ENCODE measurements around the gene ZBTB43. TPM values are rescaled to one million over a fixed set of nuclear protein-coding genes. Genes with fewer than 3 reads are reported as not detected.

Gene ZBTB43
- total and polyA plus RNA-seq, 4 experiments from 2014 or later, result 8.2 to 22.7 (median 15.7) TPM

DNA sequence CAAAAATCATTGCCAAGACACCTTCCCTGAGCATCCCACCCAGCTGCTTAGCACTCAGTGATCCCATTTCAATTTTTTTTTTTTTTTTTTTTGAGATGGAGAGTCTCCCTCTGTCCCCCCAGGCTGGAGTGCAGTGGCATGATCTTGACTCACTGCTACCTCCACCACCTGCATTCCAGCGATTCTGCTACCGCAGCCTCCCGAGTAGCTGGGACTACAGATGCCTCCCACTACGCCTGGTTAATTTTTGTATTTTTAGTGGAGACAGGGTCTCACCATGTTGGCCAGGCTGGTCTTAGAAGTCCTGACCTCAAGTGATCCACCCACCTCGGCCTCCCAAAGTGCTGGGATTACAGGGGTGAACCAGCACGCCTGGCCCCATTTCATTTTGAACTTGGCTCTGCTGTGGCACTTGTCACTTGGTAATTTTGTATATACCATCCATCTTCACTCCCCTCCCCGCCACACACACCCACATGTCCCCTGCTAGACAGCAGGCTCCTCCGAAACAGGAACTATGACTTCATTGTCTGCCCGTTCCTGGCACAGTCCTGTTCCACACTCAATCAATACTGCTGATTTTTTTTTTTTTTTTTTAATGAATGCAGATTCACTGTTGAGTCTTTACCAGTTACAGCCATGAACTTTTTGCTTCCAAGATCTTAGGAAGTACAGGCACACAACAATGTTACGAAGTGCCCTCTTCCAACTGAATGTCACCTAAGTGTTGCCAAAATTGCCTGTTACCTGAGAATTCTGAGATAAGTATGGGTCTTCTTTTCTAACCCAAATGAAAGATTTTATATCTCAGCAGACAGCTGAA is 38.3 kb downstream of the ZBTB43 start:
- Mint-ChIP-seq H3K27me3 (peaks cover under 1 to 2% of the 10 kb centered on the region in 2 donors), H3K4me3 (no peak overlapping the region), H3K27ac (no peak overlapping the region), H3K36me3 (peaks cover 6 to 9% of the 10 kb centered on the region in 2 donors), H3K9me3 (peaks cover 0 to 4% (median 0%) of the 10 kb centered on the region in 8 donors), H3K4me1 (peaks cover 0 to 10% (median 2%) of the 10 kb centered on the region in 4 donors)
- H3K27me3 ChIP-seq (ENCODE audit: insufficient read depth, low read length), result no peaks in the 10 kb centered on the region
- ChIA-PET POLR2A (ENCODE audit: partially characterized antibody) (no interaction called here), CTCF (ENCODE audit: partially characterized antibody) (no interaction called here)
- intact Hi-C loops (cut with micrococcal nuclease), result no loop called here
- H3K9me3 ChIP-seq (ENCODE audit: control insufficient read depth in 1 of 2, low read length in 2 of 2), result no peaks in the 10 kb centered on the region
- H3K27ac ChIP-seq (ENCODE audit: low read depth, low read length), result no peak overlapping the region
- peaks cover 3% of the 10 kb centered on the region for H3K36me3 ChIP-seq (ENCODE audit: insufficient read depth, low read length)
- DNase-seq, result no peak
- H3K4me3 ChIP-seq (ENCODE audit: low read length in 2 of 2), result no peak overlapping the region
- H3K4me1 ChIP-seq (ENCODE audit: insufficient read depth, low read length), result no peaks in the 10 kb centered on the region

DNA sequence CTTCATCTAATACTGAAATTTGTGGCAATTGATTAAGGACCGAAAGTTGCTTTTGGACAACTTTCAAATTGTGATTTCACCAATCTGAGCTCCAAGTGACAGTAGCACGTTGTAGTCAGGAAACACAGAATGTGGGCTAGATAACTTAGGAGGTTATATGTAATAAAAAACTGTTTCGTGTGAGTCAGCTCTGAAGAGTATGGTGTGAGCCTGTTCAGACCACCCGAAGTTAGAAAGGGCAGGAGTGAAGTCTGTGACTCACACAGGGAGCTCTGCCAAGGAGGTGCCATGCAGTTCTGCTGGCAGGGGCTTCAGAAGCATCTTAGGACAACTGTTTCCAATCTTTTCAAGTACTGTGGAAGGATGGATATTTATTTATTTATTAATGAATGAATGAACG is 39.2 kb downstream of the ZBTB43 start:
- H3K9me3 Mint-ChIP-seq, result peaks cover 0 to 4% (median 0%) of the 10 kb centered on the region in 8 donors
- H3K27me3 Mint-ChIP-seq, result peaks cover 2% of the 10 kb centered on the region in 2 donors
- CTCF ChIA-PET (ENCODE audit: partially characterized antibody), result interaction anchor here (1.2 kb wide), 1 partner anchor 15 kb away, joined by 4 read pairs; no protein-coding TSS in a partner anchor
- Histone ChIP-seq H3K4me3 (ENCODE audit: low read length in 2 of 2) (no peak overlapping the region), H3K4me1 (ENCODE audit: insufficient read depth, low read length) (no peaks in the 10 kb centered on the region), H3K9me3 (ENCODE audit: control insufficient read depth in 1 of 2, low read length in 2 of 2) (no peaks in the 10 kb centered on the region), H3K27ac (ENCODE audit: low read depth, low read length) (no peak overlapping the region), H3K27me3 (ENCODE audit: insufficient read depth, low read length) (no peaks in the 10 kb centered on the region), H3K36me3 (ENCODE audit: insufficient read depth, low read length) (no peaks in the 10 kb centered on the region)
- intact Hi-C loops (cut with micrococcal nuclease), result no loop called here
- H3K4me1 Mint-ChIP-seq, result peaks cover 0 to 8% (median under 1%) of the 10 kb centered on the region in 4 donors
- H3K27ac Mint-ChIP-seq, result peak overlapping the region in 1 of 7 donors; percentile 19
- no peak for DNase-seq
- POLR2A ChIA-PET (ENCODE audit: partially characterized antibody), result no interaction called here
- H3K4me3 Mint-ChIP-seq, result no peak overlapping the region
- peaks cover under 1 to 3% of the 10 kb centered on the region in 2 donors for H3K36me3 Mint-ChIP-seq

DNA sequence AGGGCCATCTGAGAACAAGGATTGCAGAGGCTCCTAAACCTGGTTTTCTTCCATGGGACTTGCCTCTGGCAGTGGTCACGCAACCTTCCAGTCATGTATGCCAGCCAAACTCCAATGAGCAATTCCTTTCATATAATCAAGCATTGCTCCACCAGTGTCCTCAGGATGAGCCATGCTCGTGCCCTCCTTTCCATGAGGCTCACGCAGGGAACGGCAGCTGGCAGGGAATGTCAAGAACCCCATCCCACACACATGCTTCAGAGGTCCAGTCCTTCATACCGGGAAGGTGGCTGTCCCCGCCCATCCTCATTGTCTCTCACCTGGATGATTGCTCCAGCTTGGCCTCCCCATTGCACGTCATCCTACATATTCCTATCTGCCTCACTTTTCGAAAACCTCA is 42.2 kb downstream of the ZBTB43 start:
- POLR2A ChIA-PET (ENCODE audit: partially characterized antibody), result no interaction called here

DNA sequence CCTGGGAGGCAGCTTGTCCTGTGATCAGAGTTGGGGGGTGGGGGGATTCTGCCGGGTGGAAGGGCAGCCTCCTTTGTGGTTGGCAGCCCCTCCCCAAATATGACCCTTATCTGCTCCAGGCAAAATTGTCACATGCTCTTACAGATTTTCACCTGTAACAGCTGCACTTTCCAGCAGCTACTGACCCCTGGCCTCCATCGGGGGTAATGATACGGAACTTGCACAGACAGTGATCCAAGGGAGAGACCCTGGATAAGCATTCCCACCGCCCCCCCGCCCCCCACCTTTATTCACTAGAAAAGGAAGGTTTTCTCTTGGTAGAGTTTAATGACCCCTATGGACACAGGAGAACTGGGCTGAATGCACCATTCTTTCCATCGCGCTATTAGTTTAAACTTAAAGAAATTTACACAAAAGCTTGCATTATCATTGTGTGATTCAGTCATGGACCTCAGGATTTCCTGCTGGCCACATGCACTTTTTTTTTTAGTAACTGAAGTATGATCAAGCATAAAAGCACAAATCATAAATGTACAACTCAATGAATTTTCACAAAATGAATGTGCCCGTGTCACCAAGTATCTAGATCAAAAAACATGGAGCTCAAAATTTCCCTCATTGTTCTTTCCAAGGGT is 44.9 kb downstream of the ZBTB43 start:
- CTCF ChIA-PET (ENCODE audit: partially characterized antibody), result interaction anchor here (1.5 kb wide), 1 partner anchor 10 kb away, joined by 9 read pairs; the partner anchor contains the start of gene ZBTB34
- no peaks in the 10 kb centered on the region for H3K36me3 Mint-ChIP-seq

More for the DNA sequence above, 42.2 kb downstream of the ZBTB43 start:
- no peaks in the 10 kb centered on the region for H3K4me1 Mint-ChIP-seq
- Histone ChIP-seq H3K9me3 (ENCODE audit: control insufficient read depth in 1 of 2, low read length in 2 of 2) (no peaks in the 10 kb centered on the region), H3K27me3 (ENCODE audit: insufficient read depth, low read length) (no peaks in the 10 kb centered on the region), H3K36me3 (ENCODE audit: insufficient read depth, low read length) (no peaks in the 10 kb centered on the region), H3K4me1 (ENCODE audit: insufficient read depth, low read length) (no peaks in the 10 kb centered on the region), H3K27ac (ENCODE audit: low read depth, low read length) (no peak overlapping the region), H3K4me3 (ENCODE audit: low read length in 2 of 2) (no peak overlapping the region)
- H3K27ac Mint-ChIP-seq, result no peak overlapping the region
- intact Hi-C loops (cut with micrococcal nuclease), result no loop called here
- no peaks in the 10 kb centered on the region for H3K36me3 Mint-ChIP-seq
- CTCF ChIA-PET (ENCODE audit: partially characterized antibody), result no interaction called here
- no peak for DNase-seq
- peaks cover 0 to 4% (median 0%) of the 10 kb centered on the region in 8 donors for H3K9me3 Mint-ChIP-seq
- H3K27me3 Mint-ChIP-seq, result peaks cover 12 to 14% of the 10 kb centered on the region in 2 donors
- no peak overlapping the region for H3K4me3 Mint-ChIP-seq

DNA sequence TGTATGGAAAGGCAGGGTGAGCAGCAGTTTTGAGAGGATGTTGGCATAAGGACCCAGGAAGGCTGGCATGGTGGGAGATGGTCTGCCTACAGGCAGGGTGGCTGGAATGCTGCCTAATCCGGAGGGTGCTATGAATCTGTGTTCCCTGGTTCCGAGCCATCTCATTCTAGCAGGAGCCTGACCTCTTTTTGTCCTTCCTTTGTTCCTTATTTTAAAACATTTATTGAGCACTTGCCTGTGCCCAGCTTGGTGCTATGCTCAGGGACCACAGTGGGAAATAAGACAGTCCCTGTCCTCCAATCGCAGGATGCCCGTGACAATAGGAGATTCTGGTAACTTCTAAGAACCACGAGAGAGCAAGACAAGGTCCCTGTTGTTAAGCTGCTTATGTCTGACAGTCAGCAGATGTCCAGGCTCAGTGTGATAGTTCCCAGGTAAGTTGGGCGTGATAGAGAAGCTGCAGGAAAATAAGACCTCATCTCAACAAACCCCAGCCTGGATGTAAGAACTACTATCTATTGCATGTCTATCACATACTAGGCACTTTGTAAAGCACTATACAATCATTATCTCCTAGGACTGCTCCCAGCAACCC is 46.5 kb downstream of the ZBTB43 start:
- no peak overlapping the region for H3K4me3 Mint-ChIP-seq
- H3K27me3 Mint-ChIP-seq, result peaks cover 17 to 29% of the 10 kb centered on the region in 2 donors
- no peaks in the 10 kb centered on the region for H3K36me3 Mint-ChIP-seq
- Histone ChIP-seq H3K9me3 (ENCODE audit: control insufficient read depth in 1 of 2, low read length in 2 of 2) (no peaks in the 10 kb centered on the region), H3K27ac (ENCODE audit: low read depth, low read length) (no peak overlapping the region), H3K27me3 (ENCODE audit: insufficient read depth, low read length) (no peaks in the 10 kb centered on the region), H3K4me1 (ENCODE audit: insufficient read depth, low read length) (no peaks in the 10 kb centered on the region), H3K36me3 (ENCODE audit: insufficient read depth, low read length) (no peaks in the 10 kb centered on the region), H3K4me3 (ENCODE audit: low read length in 2 of 2) (no peak overlapping the region)
- H3K27ac Mint-ChIP-seq, result no peak overlapping the region
- intact Hi-C loops (cut with micrococcal nuclease), result no loop called here
- H3K9me3 Mint-ChIP-seq, result peaks cover 0 to 2% (median 0%) of the 10 kb centered on the region in 8 donors
- ChIA-PET POLR2A (ENCODE audit: partially characterized antibody) (no interaction called here), CTCF (ENCODE audit: partially characterized antibody) (interaction anchor here (1.4 kb wide), 1 partner anchor 8 kb away, joined by 3 read pairs; no protein-coding TSS in a partner anchor)
- no peaks in the 10 kb centered on the region for H3K4me1 Mint-ChIP-seq
- DNase-seq, result no peak

More for the DNA sequence above, 44.9 kb downstream of the ZBTB43 start:
- Mint-ChIP-seq H3K4me3 (no peak overlapping the region), H3K27ac (no peak overlapping the region), H3K4me1 (no peaks in the 10 kb centered on the region), H3K27me3 (peaks cover 17 to 25% of the 10 kb centered on the region in 2 donors), H3K9me3 (peaks cover 0 to 2% (median 0%) of the 10 kb centered on the region in 8 donors)
- H3K27me3 ChIP-seq (ENCODE audit: insufficient read depth, low read length), result no peaks in the 10 kb centered on the region
- DNase-seq, result no peak
- H3K4me3 ChIP-seq (ENCODE audit: low read length in 2 of 2), result no peak overlapping the region
- H3K36me3 ChIP-seq (ENCODE audit: insufficient read depth, low read length), result no peaks in the 10 kb centered on the region
- no peaks in the 10 kb centered on the region for H3K4me1 ChIP-seq (ENCODE audit: insufficient read depth, low read length)
- POLR2A ChIA-PET (ENCODE audit: partially characterized antibody), result interaction anchor here (0.7 kb wide), 1 partner anchor 10 kb away, joined by 3 read pairs; no protein-coding TSS in a partner anchor
- no peaks in the 10 kb centered on the region for H3K9me3 ChIP-seq (ENCODE audit: control insufficient read depth in 1 of 2, low read length in 2 of 2)
- no peak overlapping the region for H3K27ac ChIP-seq (ENCODE audit: low read depth, low read length)
- intact Hi-C loops (cut with micrococcal nuclease), result no loop called here

DNA sequence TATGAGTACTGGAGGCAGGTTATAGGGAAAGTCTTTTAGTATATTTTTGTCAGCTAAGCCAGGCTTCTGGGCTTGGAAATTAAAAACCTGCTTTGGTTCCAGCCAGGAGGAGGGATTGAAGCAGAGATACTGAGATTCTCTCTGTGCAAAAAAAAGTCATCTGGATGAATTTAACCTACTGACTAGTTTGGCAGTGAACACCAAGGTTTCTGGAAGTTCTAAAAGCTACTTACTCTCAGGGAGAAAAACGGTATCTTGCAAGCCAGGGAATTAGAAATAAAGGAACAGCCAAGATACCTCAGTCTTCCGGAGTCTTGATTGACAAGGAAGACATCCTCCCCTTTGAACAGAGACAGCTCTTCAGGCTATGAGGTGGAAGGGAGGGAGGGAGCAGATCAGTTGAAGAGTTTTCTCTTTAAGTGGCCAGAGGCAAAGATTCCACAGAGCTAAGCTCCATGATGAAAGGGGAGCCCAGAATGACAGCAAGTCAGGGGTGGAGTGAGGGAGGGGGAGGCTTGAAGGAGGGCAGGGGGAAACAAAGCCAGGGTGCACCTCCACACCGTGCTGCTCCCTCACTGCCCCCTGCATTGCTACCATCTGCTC is 47.3 kb downstream of the ZBTB43 start:
- Histone ChIP-seq H3K4me1 (ENCODE audit: insufficient read depth, low read length) (no peaks in the 10 kb centered on the region), H3K27me3 (ENCODE audit: insufficient read depth, low read length) (no peaks in the 10 kb centered on the region), H3K4me3 (ENCODE audit: low read length in 2 of 2) (no peak overlapping the region), H3K9me3 (ENCODE audit: control insufficient read depth in 1 of 2, low read length in 2 of 2) (no peaks in the 10 kb centered on the region), H3K27ac (ENCODE audit: low read depth, low read length) (no peak overlapping the region), H3K36me3 (ENCODE audit: insufficient read depth, low read length) (no peaks in the 10 kb centered on the region)
- Mint-ChIP-seq H3K27me3 (peaks cover 17 to 29% of the 10 kb centered on the region in 2 donors), H3K27ac (peak overlapping the region in 1 of 7 donors; percentile 15), H3K9me3 (peaks cover 0 to 2% (median 0%) of the 10 kb centered on the region in 8 donors), H3K36me3 (no peaks in the 10 kb centered on the region), H3K4me1 (no peaks in the 10 kb centered on the region), H3K4me3 (no peak overlapping the region)
- POLR2A ChIA-PET (ENCODE audit: partially characterized antibody), result no interaction called here
- no peak for DNase-seq
- intact Hi-C loops (cut with micrococcal nuclease), result no loop called here
- CTCF ChIA-PET (ENCODE audit: partially characterized antibody), result no interaction called here

DNA sequence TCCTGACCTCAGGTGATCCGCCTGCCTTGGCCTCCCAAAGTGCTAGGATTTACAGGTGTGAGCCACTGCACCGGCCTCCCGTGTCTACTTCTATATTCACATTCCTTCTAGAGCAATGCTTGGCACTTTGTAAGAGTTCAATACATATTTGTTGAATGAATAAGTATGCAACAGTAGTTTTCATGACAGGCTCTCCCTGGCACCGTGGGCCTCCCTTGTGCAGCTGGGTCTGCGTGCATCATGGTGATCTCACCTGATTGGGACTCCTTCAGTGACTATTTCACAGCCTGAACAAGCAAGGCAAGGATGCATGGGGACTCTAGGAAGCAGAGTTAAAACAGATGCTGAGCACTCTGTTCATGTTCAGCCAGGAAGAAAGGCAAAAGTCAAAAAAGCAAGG is 48.8 kb downstream of the ZBTB43 start:
- POLR2A ChIA-PET (ENCODE audit: partially characterized antibody), result no interaction called here

More for the DNA sequence above, 48.8 kb downstream of the ZBTB43 start:
- H3K9me3 ChIP-seq (ENCODE audit: control insufficient read depth in 1 of 2, low read length in 2 of 2), result no peaks in the 10 kb centered on the region
- no peaks in the 10 kb centered on the region for H3K4me1 ChIP-seq (ENCODE audit: insufficient read depth, low read length)
- Mint-ChIP-seq H3K4me1 (peaks cover 0 to 5% (median 0%) of the 10 kb centered on the region in 4 donors), H3K9me3 (no peaks in the 10 kb centered on the region), H3K27ac (no peak overlapping the region), H3K36me3 (no peaks in the 10 kb centered on the region), H3K27me3 (peaks cover 16 to 28% of the 10 kb centered on the region in 2 donors), H3K4me3 (no peak overlapping the region)
- intact Hi-C loops (cut with micrococcal nuclease), result no loop called here
- H3K27me3 ChIP-seq (ENCODE audit: insufficient read depth, low read length), result no peaks in the 10 kb centered on the region
- H3K27ac ChIP-seq (ENCODE audit: low read depth, low read length), result no peak overlapping the region
- no peak for DNase-seq
- H3K36me3 ChIP-seq (ENCODE audit: insufficient read depth, low read length), result no peaks in the 10 kb centered on the region
- CTCF ChIA-PET (ENCODE audit: partially characterized antibody), result no interaction called here
- no peak overlapping the region for H3K4me3 ChIP-seq (ENCODE audit: low read length in 2 of 2)
